AG04449 (cell line): ENCODE measurements around the gene GNAI2.

Experiments used
- CTCF ChIA-PET: fragments of 350-600 bp; formaldehyde crosslinking; extraction: SDS; loops from one replicate; lab custom pipeline; 2021; ENCODE audit warnings: antibody characterized with exemption; lab: Yijun Ruan, JAX
- POLR2A ChIA-PET: fragments of 400-600, 350-600 bp; formaldehyde crosslinking; extraction: SDS; loops from one replicate; lab custom pipeline; 2020; ENCODE audit warnings: antibody characterized with exemption, inconsistent platforms; lab: Yijun Ruan, JAX
- DNase-seq: peaks from one replicate; pipeline ENCODE4 v3.0.0-alpha.2; 2010; ENCODE audit warnings: low read depth, low spot score
- H3K4me3 ChIP-seq: 2 replicates; pipeline ENCODE4 v1.5.1; 2011; ENCODE audit warnings: low read depth, mild to moderate bottlenecking, control low read depth, low read length
- CTCF ChIP-seq: IDR thresholded peaks from one replicate; pipeline ENCODE4 v1.5.1; 2011; ENCODE audit warnings: mild to moderate bottlenecking, moderate library complexity, low read length, control low read depth, inconsistent platforms; ENCODE audit not compliant: insufficient read depth; ENCODE audit errors: missing control alignments

Gene GNAI2

GRCh38 chr3:50203113-50203808 lies 32.7 kb upstream of the GNAI2 start:
- ChIA-PET CTCF (interaction anchor here (0.9 to 33.1 kb wide), 9 partner anchors 9 to 82 kb away, joined by 3 to 1029 read pairs (median 6); partner anchors contain the start of gene GNAT1), POLR2A (no interaction called here)
- DNase-seq, result no peak
- H3K4me3 ChIP-seq, result no peak overlapping the region
- no peak for TF ChIP-seq CTCF

GRCh38 chr3:50203809-50204803 lies 31.9 kb upstream of the GNAI2 start:
- CTCF ChIA-PET, result interaction anchor here (0.9 to 33.1 kb wide), 7 partner anchors 8 to 71 kb away, joined by 3 to 1029 read pairs (median 5); partner anchors contain the start of gene GNAT1
- POLR2A ChIA-PET, result no interaction called here
- H3K4me3 ChIP-seq, result no peak overlapping the region
- no peak for DNase-seq
- no peak for TF ChIP-seq CTCF

- peak within 1 kb of the TSS; percentile 39 for H3K4me3 ChIP-seq
- no peak for TF ChIP-seq CTCF
- DNase-seq, result no peak
- CTCF ChIA-PET, result interaction anchor here (1.0 to 33.1 kb wide), 5 partner anchors 16 to 70 kb away, joined by 3 to 1029 read pairs (median 5); partner anchors contain the start of gene GNAT1
- POLR2A ChIA-PET, result no interaction called here
Observed at GRCh38 chr3:50204804-50205412, 31.1 kb upstream of the GNAI2 start, which contains the start of gene SLC38A3. Gene SLC38A3, plus strand, starts transcription at chr3:50205271. Its CDS starts 8,929 bp downstream, at chr3:50214200.

- ChIA-PET POLR2A (no interaction called here), CTCF (interaction anchor here (1.0 to 33.1 kb wide), 4 partner anchors 17 to 69 kb away, joined by 3 to 1029 read pairs (median 185); partner anchors contain the start of gene GNAT1)
- peak overlapping the region; percentile 39 for H3K4me3 ChIP-seq
- TF ChIP-seq CTCF, result no peak
- DNase-seq, result no peak
Observed at GRCh38 chr3:50205413-50206276, 30.4 kb upstream of the GNAI2 start.

GRCh38 chr3:50207359-50208042 lies 28.5 kb upstream of the GNAI2 start:
- CTCF ChIA-PET, result interaction anchor here (0.6 to 33.1 kb wide), 5 partner anchors 16 to 87 kb away, joined by 3 to 1029 read pairs (median 3); partner anchors contain the start of gene GNAT1
- TF ChIP-seq CTCF, result no peak
- POLR2A ChIA-PET, result no interaction called here
- H3K4me3 ChIP-seq, result no peak overlapping the region
- no peak for DNase-seq
